BLaER1 (cell line): ENCODE data around the gene EMCN.

Experiments used
- H3K27ac ChIP-seq: shearing (Covaris generic); formaldehyde crosslinking; 2 replicates; pipeline ENCODE4 v1.8.1; 2022
- H3K27me3 ChIP-seq: shearing (Covaris generic); formaldehyde crosslinking; 2 replicates; pipeline ENCODE4 v1.8.1; 2022
- H3K36me3 ChIP-seq: shearing (Covaris generic); formaldehyde crosslinking; 2 replicates; pipeline ENCODE4 v1.8.1; 2022
- H3K4me1 ChIP-seq: shearing (Covaris generic); formaldehyde crosslinking; 2 replicates; pipeline ENCODE4 v1.8.1; 2022
- H3K4me2 ChIP-seq: shearing (Covaris generic); formaldehyde crosslinking; 2 replicates; pipeline ENCODE4 v1.8.1; 2022
- H3K4me3 ChIP-seq: shearing (Covaris generic); formaldehyde crosslinking; 2 replicates; pipeline ENCODE4 v1.8.1; 2022
- H3K9ac ChIP-seq: shearing (Covaris generic); formaldehyde crosslinking; 2 replicates; pipeline ENCODE4 v1.8.1; 2022
- H3K9me3 ChIP-seq: shearing (Covaris generic); formaldehyde crosslinking; 2 replicates; pipeline ENCODE4 v1.8.1; 2022
- H4K20me1 ChIP-seq: shearing (Covaris generic); formaldehyde crosslinking; 2 replicates; pipeline ENCODE4 v1.8.1; 2022
- Cebpa-rat ChIP-seq: shearing (Covaris generic); IDR thresholded peaks from 2 replicates; pipeline ENCODE4 v1.8.1; 2022

Gene EMCN

GRCh38 chr4:100493756-100494155, 24.1 kb downstream of the EMCN start:
- H3K9ac ChIP-seq, result no peak overlapping the region
- H3K9me3 ChIP-seq, result peaks cover 13% of the 10 kb centered on the region
- H3K4me3 ChIP-seq, result no peak overlapping the region
- H3K27me3 ChIP-seq, result no peaks in the 10 kb centered on the region
- no peaks in the 10 kb centered on the region for H3K36me3 ChIP-seq
- H3K4me2 ChIP-seq, result no peak overlapping the region
- H3K27ac ChIP-seq, result no peak overlapping the region
- H3K4me1 ChIP-seq, result no peaks in the 10 kb centered on the region
- TF ChIP-seq Cebpa-rat, result no peak
- H4K20me1 ChIP-seq, result no peaks in the 10 kb centered on the region

GRCh38 chr4:100492129-100492528, 25.7 kb downstream of the EMCN start:
- Histone ChIP-seq H3K9me3 (peaks cover 13% of the 10 kb centered on the region), H3K9ac (no peak overlapping the region), H3K4me2 (no peak overlapping the region), H4K20me1 (no peaks in the 10 kb centered on the region), H3K27ac (no peak overlapping the region), H3K4me1 (no peaks in the 10 kb centered on the region), H3K27me3 (no peaks in the 10 kb centered on the region), H3K36me3 (no peaks in the 10 kb centered on the region), H3K4me3 (no peak overlapping the region)
- no peak for TF ChIP-seq Cebpa-rat

- no peaks in the 10 kb centered on the region for H3K27me3 ChIP-seq
- H3K4me3 ChIP-seq, result no peak overlapping the region
- H3K9ac ChIP-seq, result no peak overlapping the region
- H3K4me2 ChIP-seq, result no peak overlapping the region
- no peaks in the 10 kb centered on the region for H3K36me3 ChIP-seq
- no peaks in the 10 kb centered on the region for H4K20me1 ChIP-seq
- no peak for TF ChIP-seq Cebpa-rat
- H3K4me1 ChIP-seq, result no peaks in the 10 kb centered on the region
- H3K9me3 ChIP-seq, result peaks cover 13% of the 10 kb centered on the region
- no peak overlapping the region for H3K27ac ChIP-seq
These were observed 28.5 kb downstream of the EMCN start for GRCh38 chr4:100489305-100489704.

DNA sequence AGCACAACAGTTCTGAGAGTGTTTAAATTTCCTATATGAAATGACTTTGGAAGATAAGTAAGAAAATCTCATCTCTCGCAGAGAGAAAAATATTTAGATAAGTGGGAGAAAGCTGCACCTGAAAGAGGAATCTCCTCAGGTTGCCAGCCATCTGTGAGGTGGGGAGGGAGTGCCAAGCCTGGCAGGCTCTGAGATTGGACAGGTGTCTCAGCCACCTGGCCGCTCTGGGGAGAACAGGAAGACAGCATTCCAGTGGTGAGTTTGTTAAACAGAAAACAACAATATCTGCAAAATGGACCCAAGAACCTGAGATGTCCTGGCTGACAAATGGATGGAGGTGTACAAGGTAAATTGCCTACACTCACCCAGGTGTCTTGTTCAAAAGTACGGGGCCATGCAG, 31.3 kb downstream of the EMCN start:
- H3K4me3 ChIP-seq, result no peak overlapping the region
- no peaks in the 10 kb centered on the region for H3K27me3 ChIP-seq
- no peak for TF ChIP-seq Cebpa-rat
- peaks cover 4% of the 10 kb centered on the region for H3K9me3 ChIP-seq
- no peak overlapping the region for H3K9ac ChIP-seq
- H4K20me1 ChIP-seq, result no peaks in the 10 kb centered on the region
- no peaks in the 10 kb centered on the region for H3K4me1 ChIP-seq
- H3K27ac ChIP-seq, result no peak overlapping the region
- H3K36me3 ChIP-seq, result no peaks in the 10 kb centered on the region
- H3K4me2 ChIP-seq, result no peak overlapping the region

DNA sequence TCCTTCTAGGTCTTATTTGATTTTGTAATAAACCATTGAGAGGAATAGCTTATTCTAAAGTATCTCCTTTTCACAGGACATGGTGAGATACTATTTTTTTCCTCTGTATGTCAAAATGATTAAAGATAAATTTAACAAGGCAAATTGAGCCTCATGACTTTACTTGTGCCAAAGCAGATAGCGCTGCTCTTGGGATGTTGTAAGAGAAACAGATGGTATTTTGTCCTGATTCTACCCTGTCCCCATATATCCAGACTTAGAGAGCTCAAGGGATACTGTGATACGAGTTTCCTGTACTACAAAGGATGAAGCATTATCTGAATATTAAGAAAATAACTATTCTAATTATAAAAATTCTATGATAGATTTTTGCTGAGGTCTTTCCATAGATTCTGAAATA, 34.0 kb downstream of the EMCN start:
- H3K27ac ChIP-seq, result no peak overlapping the region
- no peak overlapping the region for H3K9ac ChIP-seq
- no peaks in the 10 kb centered on the region for H3K36me3 ChIP-seq
- H3K9me3 ChIP-seq, result no peaks in the 10 kb centered on the region
- no peaks in the 10 kb centered on the region for H3K4me1 ChIP-seq
- H3K4me3 ChIP-seq, result no peak overlapping the region
- H3K27me3 ChIP-seq, result no peaks in the 10 kb centered on the region
- H4K20me1 ChIP-seq, result no peaks in the 10 kb centered on the region
- H3K4me2 ChIP-seq, result no peak overlapping the region
- no peak for TF ChIP-seq Cebpa-rat

DNA sequence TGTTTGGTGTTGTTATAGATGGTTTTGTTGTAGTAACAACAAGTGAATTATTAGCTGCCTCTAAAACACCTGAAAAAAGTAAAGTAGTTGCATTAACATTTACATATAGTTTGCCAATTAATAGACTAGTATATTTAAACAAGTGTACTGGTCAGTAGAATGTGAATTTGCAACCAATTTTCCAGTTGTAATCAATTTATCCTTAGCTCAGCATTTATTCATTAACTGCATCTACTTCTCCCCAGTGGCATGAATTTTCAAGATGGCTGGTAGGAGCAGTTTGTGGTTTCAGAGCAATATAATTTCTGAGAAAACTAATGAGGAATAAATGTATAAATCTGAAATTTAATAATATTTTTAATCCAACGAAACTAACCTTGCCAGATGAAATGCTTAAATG, 37.9 kb downstream of the EMCN start:
- no peak overlapping the region for H3K4me3 ChIP-seq
- no peaks in the 10 kb centered on the region for H4K20me1 ChIP-seq
- H3K4me2 ChIP-seq, result no peak overlapping the region
- H3K27me3 ChIP-seq, result no peaks in the 10 kb centered on the region
- no peaks in the 10 kb centered on the region for H3K4me1 ChIP-seq
- no peak for TF ChIP-seq Cebpa-rat
- no peaks in the 10 kb centered on the region for H3K36me3 ChIP-seq
- H3K9me3 ChIP-seq, result no peaks in the 10 kb centered on the region
- no peak overlapping the region for H3K9ac ChIP-seq
- no peak overlapping the region for H3K27ac ChIP-seq

GRCh38 chr4:100469555-100469954, 48.3 kb downstream of the EMCN start:
- no peak overlapping the region for H3K27ac ChIP-seq
- H3K4me1 ChIP-seq, result no peaks in the 10 kb centered on the region
- no peak overlapping the region for H3K4me3 ChIP-seq
- H3K9ac ChIP-seq, result no peak overlapping the region
- no peak overlapping the region for H3K4me2 ChIP-seq
- H3K36me3 ChIP-seq, result no peaks in the 10 kb centered on the region
- no peaks in the 10 kb centered on the region for H4K20me1 ChIP-seq
- no peaks in the 10 kb centered on the region for H3K27me3 ChIP-seq
- no peak for TF ChIP-seq Cebpa-rat
- no peaks in the 10 kb centered on the region for H3K9me3 ChIP-seq

- no peak overlapping the region for H3K4me3 ChIP-seq
- no peak overlapping the region for H3K4me2 ChIP-seq
- no peaks in the 10 kb centered on the region for H3K27me3 ChIP-seq
- H3K9me3 ChIP-seq, result no peaks in the 10 kb centered on the region
- no peak overlapping the region for H3K27ac ChIP-seq
- H3K9ac ChIP-seq, result no peak overlapping the region
- no peaks in the 10 kb centered on the region for H3K4me1 ChIP-seq
- no peaks in the 10 kb centered on the region for H3K36me3 ChIP-seq
- no peaks in the 10 kb centered on the region for H4K20me1 ChIP-seq
- no peak for TF ChIP-seq Cebpa-rat
These were observed 51.3 kb downstream of the EMCN start for GRCh38 chr4:100466501-100466900.

DNA sequence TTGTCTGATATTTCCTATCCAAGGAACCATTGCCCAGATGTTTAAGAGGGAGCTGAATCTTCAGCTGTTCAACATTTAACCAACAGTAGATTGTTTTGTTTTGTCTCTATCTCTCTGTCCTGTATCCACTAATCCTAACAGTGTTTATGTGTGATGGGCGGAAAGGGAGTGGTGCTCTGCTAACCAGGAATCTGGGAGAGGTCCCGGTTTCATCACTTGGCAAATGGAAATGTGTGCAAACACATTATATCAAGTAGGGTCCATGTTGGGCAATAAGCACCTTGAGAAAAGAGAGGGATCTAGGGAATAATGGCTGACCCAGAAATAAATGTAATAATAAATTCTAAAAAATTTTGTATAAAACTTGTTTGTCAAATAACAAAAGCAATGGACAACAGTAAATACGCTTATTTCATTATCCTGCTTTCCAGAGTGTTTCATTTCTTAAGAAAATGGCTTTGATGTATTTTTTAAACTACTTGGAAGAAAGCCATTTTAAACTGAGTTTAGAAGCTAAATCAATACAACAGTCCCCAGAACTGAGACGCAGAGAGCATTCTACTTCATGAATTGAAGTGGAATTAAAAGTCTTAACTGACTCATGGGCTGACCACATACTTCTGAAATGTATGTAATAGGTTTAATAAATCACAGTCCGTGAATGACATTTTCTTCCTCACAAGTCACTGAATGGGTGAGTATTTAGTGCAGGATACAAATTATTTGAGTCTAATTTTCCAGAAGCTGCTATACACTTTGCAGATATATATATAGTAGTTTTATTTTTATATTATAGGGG, 55.8 kb downstream of the EMCN start:
- H3K4me1 ChIP-seq, result peaks cover 12% of the 10 kb centered on the region
- no peak overlapping the region for H3K4me2 ChIP-seq
- no peaks in the 10 kb centered on the region for H4K20me1 ChIP-seq
- TF ChIP-seq Cebpa-rat, result no peak
- no peak overlapping the region for H3K4me3 ChIP-seq
- H3K27me3 ChIP-seq, result no peaks in the 10 kb centered on the region
- no peaks in the 10 kb centered on the region for H3K9me3 ChIP-seq
- H3K36me3 ChIP-seq, result no peaks in the 10 kb centered on the region
- H3K27ac ChIP-seq, result no peak overlapping the region
- no peak overlapping the region for H3K9ac ChIP-seq

GRCh38 chr4:100450449-100450848, 67.4 kb downstream of the EMCN start:
- Histone ChIP-seq H3K9ac (no peak overlapping the region), H3K9me3 (no peaks in the 10 kb centered on the region), H4K20me1 (no peaks in the 10 kb centered on the region), H3K27ac (no peak overlapping the region), H3K27me3 (no peaks in the 10 kb centered on the region), H3K36me3 (no peaks in the 10 kb centered on the region), H3K4me3 (no peak overlapping the region), H3K4me2 (no peak overlapping the region), H3K4me1 (no peaks in the 10 kb centered on the region)
- TF ChIP-seq Cebpa-rat, result no peak

GRCh38 chr4:100431416-100431815, 86.4 kb downstream of the EMCN start:
- no peak for TF ChIP-seq Cebpa-rat
- H3K9ac ChIP-seq, result no peak overlapping the region
- no peaks in the 10 kb centered on the region for H4K20me1 ChIP-seq
- H3K27ac ChIP-seq, result no peak overlapping the region
- no peaks in the 10 kb centered on the region for H3K36me3 ChIP-seq
- no peak overlapping the region for H3K4me3 ChIP-seq
- H3K4me1 ChIP-seq, result no peaks in the 10 kb centered on the region
- no peak overlapping the region for H3K4me2 ChIP-seq
- no peaks in the 10 kb centered on the region for H3K9me3 ChIP-seq
- no peaks in the 10 kb centered on the region for H3K27me3 ChIP-seq
